Kidney (tissue), 14 donors: ENCODE measurements around the gene IL21R. TPM values are rescaled to one million over a fixed set of nuclear protein-coding genes. Genes with fewer than 3 reads are reported as not detected.

Experiments
- DNase-seq, 5 donors: peaks; one replicate each; pipeline ENCODE4 v3.0.0-alpha.2; 2013 to 2020
- FAIRE-seq: peaks from 2 replicates; lab custom pipeline; 2012; peaks lifted over from hg19 to GRCh38; lab: Jason Lieb, UNC
- H3K27ac ChIP-seq, 2 donors: one replicate each; pipeline ENCODE4 v1.7.0; 2013; ENCODE audit warnings: low read depth in 2 of 2, low read length in 2 of 2, inconsistent platforms in 1 of 2
- H3K27me3 ChIP-seq: one replicate; pipeline ENCODE4 v1.7.1; 2013; ENCODE audit warnings: low read length, inconsistent platforms; ENCODE audit not compliant: control insufficient read depth, insufficient read depth
- H3K36me3 ChIP-seq, 3 donors: one replicate each; pipeline versions ENCODE4 v1.7.0 to v1.7.1; 2013; ENCODE audit warnings: low read length in 3 of 3, control low read depth in 1 of 3, inconsistent platforms in 1 of 3; ENCODE audit not compliant: insufficient read depth in 3 of 3, control insufficient read depth in 2 of 3
- H3K4me1 ChIP-seq, 3 donors: one replicate each; pipeline versions ENCODE4 v1.7.0 to v1.7.1; 2013; ENCODE audit warnings: low read length in 3 of 3, inconsistent platforms in 1 of 3, low read depth in 1 of 3; ENCODE audit not compliant: control insufficient read depth in 2 of 3, insufficient read depth in 2 of 3
- H3K4me3 ChIP-seq, 3 donors: one replicate each; pipeline versions ENCODE4 v1.7.0 to v1.8.1; 2013; ENCODE audit warnings: low read length in 3 of 3, control low read depth in 1 of 3, inconsistent platforms in 1 of 3
- H3K9ac ChIP-seq, 3 donors: one replicate each; pipeline versions ENCODE4 v1.7.0 to v1.7.1; 2013; ENCODE audit warnings: low read length in 3 of 3, control low read depth in 1 of 3, inconsistent platforms in 1 of 3
- H3K9me3 ChIP-seq, 3 donors: one replicate each; pipeline versions ENCODE4 v1.7.0 to v1.7.1; 2013; ENCODE audit warnings: low read length in 3 of 3, control low read depth in 1 of 3, inconsistent platforms in 1 of 3; ENCODE audit not compliant: control insufficient read depth in 2 of 3, insufficient read depth in 1 of 3
- CTCF ChIP-seq: IDR thresholded peaks from 3 replicates; pipeline ENCODE4 v1.5.1; 2012; ENCODE audit warnings: mild to moderate bottlenecking, moderate library complexity, borderline replicate concordance; ENCODE audit not compliant: insufficient read depth; ENCODE audit errors: extremely low read depth
- intact Hi-C: fragments of 100-400 bp; cut with DNase I; formaldehyde crosslinking; loops from one replicate; pipeline ENCODE4 v1.11.1; 2022
- polyA plus RNA-seq: library from polyadenylated mRNA; stranded (reverse); fragments of 350-450 nt; fragmentation: Illumina TruSeq; extraction: RNeasy Lipid Tissue Mini Kit (QIAGEN cat#74804); gene quantifications from one replicate; pipeline ENCODE4 v1.2.3, GENCODE V29; 2014; ENCODE audit warnings: low read depth, low replicate concordance; ENCODE audit not compliant: insufficient read depth
- total RNA-seq: library from RNA; stranded (reverse); fragmentation: NEBNext Ultra II Directional; extraction: Animal tissue kit (Norgen Biotek cat#: 25700); gene quantifications from one replicate; pipeline ENCODE4 v1.2.1, GENCODE V29; 2021
- donor health status: control.
- donor health status: control.
- donor health status: control.
- donor health status: control.
- donor health status: control.
- donor health status: DM: yes; HTN: yes; CAD: no.
- donor health status: Normal renal cell carcinoma (clear cell type).

IL21R gene
- total and polyA plus RNA-seq, 2 donors from 2014 or later: 0.65 to 3.0 TPM

GRCh38 chr16:27465483-27465879 lies 63.5 kb downstream of the IL21R start:
- H3K27ac ChIP-seq: no peak overlapping the region
- H3K4me1 ChIP-seq: peaks cover 0 to 11% (median 9%) of the 10 kb centered on the region in 3 donors
- DNase-seq (peak in 1 of 5 donors; percentile 59), FAIRE-seq (no peak)
- no peak overlapping the region for H3K9ac ChIP-seq
- no peaks in the 10 kb centered on the region for H3K27me3 ChIP-seq
- H3K36me3 ChIP-seq: peaks cover 11 to 49% (median 37%) of the 10 kb centered on the region in 3 donors
- H3K9me3 ChIP-seq: no peaks in the 10 kb centered on the region
- TF ChIP-seq CTCF: no peak
- intact Hi-C loops: no loop called here
- no peak overlapping the region for H3K4me3 ChIP-seq

- no peaks in the 10 kb centered on the region for H3K9me3 ChIP-seq
- no peak for DNase-seq
Measured at GRCh38 chr16:27468941-27469531, 67.1 kb downstream of the IL21R start.

DNA sequence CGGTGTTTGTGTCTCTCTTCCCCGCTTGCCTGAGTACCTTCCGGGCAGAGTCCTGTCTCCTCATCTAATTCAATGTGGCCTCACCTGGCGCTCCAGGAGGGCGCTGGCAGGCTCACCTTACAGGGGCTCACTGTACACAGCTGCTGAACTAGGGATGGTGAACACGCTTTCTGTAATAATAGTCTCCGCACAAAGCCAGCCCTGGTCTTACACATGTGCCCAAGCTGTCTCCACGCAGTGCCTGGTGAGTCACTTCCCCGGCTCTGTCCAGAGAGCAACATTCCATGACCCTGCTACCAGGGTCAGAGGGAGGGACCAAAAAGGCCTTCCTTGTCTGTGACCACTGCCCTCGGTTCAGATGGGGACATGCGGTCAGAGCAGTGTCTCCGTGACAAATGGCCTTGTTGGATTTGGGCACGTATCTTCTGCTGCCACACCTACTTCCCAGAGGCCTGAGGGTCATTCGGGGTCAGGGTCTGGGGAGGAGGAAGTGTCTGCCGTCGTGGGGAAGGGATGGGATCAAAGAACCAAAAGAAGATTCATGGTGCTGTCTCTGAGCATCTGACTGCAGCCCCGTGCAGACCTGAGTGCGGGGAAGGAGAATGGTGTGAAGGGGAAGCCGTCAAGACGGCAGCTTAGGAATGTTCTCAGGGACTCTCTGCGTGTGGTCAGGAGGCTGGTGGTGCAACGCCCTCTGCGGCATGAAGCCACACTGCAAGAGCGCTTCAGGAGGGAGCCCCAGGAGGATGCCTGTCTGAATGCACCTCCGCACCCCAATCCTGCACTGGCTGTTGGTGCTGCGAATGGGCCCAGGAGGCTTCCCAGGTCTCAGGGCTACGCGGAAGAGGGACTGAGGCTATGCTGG lies 68.8 kb downstream of the IL21R start:
- TF ChIP-seq CTCF: no peak

More at GRCh38 chr16:27468941-27469531, 67.1 kb downstream of the IL21R start:
- Histone ChIP-seq H3K27me3 (no peaks in the 10 kb centered on the region), H3K4me1 (peaks cover 0 to 8% (median 0%) of the 10 kb centered on the region in 3 donors), H3K9ac (no peak overlapping the region), H3K36me3 (peaks cover 11 to 73% (median 63%) of the 10 kb centered on the region in 3 donors), H3K27ac (no peak overlapping the region), H3K4me3 (no peak overlapping the region)
- intact Hi-C loops: no loop called here
- no peak for FAIRE-seq
- TF ChIP-seq CTCF: no peak

More for the DNA sequence above, 68.8 kb downstream of the IL21R start:
- Histone ChIP-seq H3K36me3 (peaks cover 11 to 75% (median 54%) of the 10 kb centered on the region in 3 donors), H3K27me3 (no peaks in the 10 kb centered on the region), H3K4me3 (no peak overlapping the region), H3K9me3 (no peaks in the 10 kb centered on the region), H3K9ac (no peak overlapping the region), H3K27ac (peak overlapping the region in 1 of 2 donors; percentile 29), H3K4me1 (peaks cover 0 to 6% (median 0%) of the 10 kb centered on the region in 3 donors)
- intact Hi-C loops: no loop called here
- FAIRE-seq (no peak), DNase-seq (peak in 1 of 5 donors; percentile 78)
